Dendritic cell treated with granulocyte-macrophage colony-stimulating factor and Interleukin-4, amounts not matched to agents 40 ng/mL and 50 ng/mL, for 4 days (primary cell): ENCODE measurements around the gene GPR132.

Experiments
- H3K27ac Mint-ChIP-seq: one replicate; pipeline ENCODE4 v1.8.0; 2022; ENCODE audit warnings: mild to moderate bottlenecking, mixed read lengths
- H3K27me3 Mint-ChIP-seq: one replicate; pipeline ENCODE4 v1.8.0; 2022; ENCODE audit warnings: mild to moderate bottlenecking, mixed read lengths
- H3K36me3 Mint-ChIP-seq: one replicate; pipeline ENCODE4 v1.8.0; 2022; ENCODE audit warnings: low read depth, mixed read lengths
- H3K4me1 Mint-ChIP-seq: one replicate; pipeline ENCODE4 v1.8.0; 2022; ENCODE audit warnings: low read depth, mixed read lengths
- H3K4me3 Mint-ChIP-seq: one replicate; pipeline ENCODE4 v1.8.0; 2022; ENCODE audit warnings: mild to moderate bottlenecking, moderate library complexity, mixed read lengths
- H3K9me3 Mint-ChIP-seq: one replicate; pipeline ENCODE4 v1.8.0; 2022; ENCODE audit warnings: mixed read lengths
- intact Hi-C: fragments of 100-400 bp; cut with micrococcal nuclease; formaldehyde crosslinking; loops from one replicate; pipeline ENCODE4 v1.15.0; 2022

Gene GPR132

GRCh38 chr14:105095236-105095805, 30.1 kb upstream of the GPR132 start:
- intact Hi-C loops = no loop called here
- Mint-ChIP-seq H3K27me3 (peaks cover 69% of the 10 kb centered on the region), H3K4me3 (no peak overlapping the region), H3K9me3 (peaks cover 10% of the 10 kb centered on the region), H3K36me3 (no peaks in the 10 kb centered on the region), H3K27ac (no peak overlapping the region), H3K4me1 (peaks cover 26% of the 10 kb centered on the region)

GRCh38 chr14:105094193-105094907, 29.1 kb upstream of the GPR132 start:
- H3K27ac Mint-ChIP-seq = no peak overlapping the region

GRCh38 chr14:105093431-105094192, 28.4 kb upstream of the GPR132 start:
- Mint-ChIP-seq H3K36me3 (no peaks in the 10 kb centered on the region), H3K9me3 (no peaks in the 10 kb centered on the region), H3K27me3 (peaks cover 78% of the 10 kb centered on the region), H3K4me1 (peaks cover 23% of the 10 kb centered on the region), H3K4me3 (peak overlapping the region; percentile 66), H3K27ac (no peak overlapping the region)
- intact Hi-C loops = loop anchor here (5.0 kb wide), 1 partner anchor 434 kb away; the partner anchor contains the start of gene TMEM121

More at GRCh38 chr14:105094193-105094907, 29.1 kb upstream of the GPR132 start:
- peaks cover 28% of the 10 kb centered on the region for H3K4me1 Mint-ChIP-seq
- H3K27me3 Mint-ChIP-seq = peaks cover 71% of the 10 kb centered on the region
- no peaks in the 10 kb centered on the region for H3K36me3 Mint-ChIP-seq
- peak overlapping the region; percentile 66 for H3K4me3 Mint-ChIP-seq
- intact Hi-C loops = loop anchor here (5.0 kb wide), 1 partner anchor 433 kb away; the partner anchor contains the start of gene TMEM121
- H3K9me3 Mint-ChIP-seq = peaks cover 3% of the 10 kb centered on the region

GRCh38 chr14:105093038-105093430, 27.8 kb upstream of the GPR132 start:
- peak overlapping the region; percentile 72 for H3K4me3 Mint-ChIP-seq
- intact Hi-C loops = loop anchor here (5.0 kb wide), 1 partner anchor 434 kb away; the partner anchor contains the start of gene TMEM121
- H3K36me3 Mint-ChIP-seq = no peaks in the 10 kb centered on the region
- peaks cover 23% of the 10 kb centered on the region for H3K4me1 Mint-ChIP-seq
- H3K27me3 Mint-ChIP-seq = peaks cover 83% of the 10 kb centered on the region
- H3K9me3 Mint-ChIP-seq = no peaks in the 10 kb centered on the region
- no peak overlapping the region for H3K27ac Mint-ChIP-seq

GRCh38 chr14:105092171-105093037, 27.2 kb upstream of the GPR132 start:
- H3K27ac Mint-ChIP-seq = no peak overlapping the region
- H3K9me3 Mint-ChIP-seq = no peaks in the 10 kb centered on the region
- H3K36me3 Mint-ChIP-seq = no peaks in the 10 kb centered on the region
- H3K4me3 Mint-ChIP-seq = peak overlapping the region; percentile 72
- H3K4me1 Mint-ChIP-seq = peaks cover 23% of the 10 kb centered on the region
- intact Hi-C loops = loop anchor here (5.0 kb wide), 1 partner anchor 435 kb away; the partner anchor contains the start of gene TMEM121
- peaks cover 84% of the 10 kb centered on the region for H3K27me3 Mint-ChIP-seq

GRCh38 chr14:105091517-105092170, 26.4 kb upstream of the GPR132 start:
- Mint-ChIP-seq H3K4me1 (peaks cover 29% of the 10 kb centered on the region), H3K4me3 (no peak overlapping the region), H3K36me3 (no peaks in the 10 kb centered on the region), H3K27me3 (peaks cover 86% of the 10 kb centered on the region), H3K27ac (no peak overlapping the region), H3K9me3 (no peaks in the 10 kb centered on the region)
- intact Hi-C loops = loop anchor here (5.0 kb wide), 1 partner anchor 436 kb away; the partner anchor contains the start of gene TMEM121

- Mint-ChIP-seq H3K4me1 (peaks cover 35% of the 10 kb centered on the region), H3K4me3 (no peak overlapping the region), H3K36me3 (no peaks in the 10 kb centered on the region), H3K9me3 (no peaks in the 10 kb centered on the region), H3K27me3 (peaks cover 84% of the 10 kb centered on the region), H3K27ac (no peak overlapping the region)
- intact Hi-C loops = loop anchor here (5.0 kb wide), 1 partner anchor 436 kb away; the partner anchor contains the start of gene TMEM121
Measured at GRCh38 chr14:105091054-105091516, 25.9 kb upstream of the GPR132 start.

GRCh38 chr14:105090493-105091053, 25.3 kb upstream of the GPR132 start:
- Mint-ChIP-seq H3K27me3 (peaks cover 81% of the 10 kb centered on the region), H3K9me3 (no peaks in the 10 kb centered on the region), H3K36me3 (no peaks in the 10 kb centered on the region), H3K4me3 (no peak overlapping the region), H3K27ac (no peak overlapping the region), H3K4me1 (peaks cover 40% of the 10 kb centered on the region)
- intact Hi-C loops = loop anchor here (1.0 to 5.0 kb wide), 2 partner anchors 262 to 437 kb away; partner anchors contain the start of gene TMEM121

GRCh38 chr14:105089746-105090492, 24.7 kb upstream of the GPR132 start:
- Mint-ChIP-seq H3K9me3 (no peaks in the 10 kb centered on the region), H3K4me3 (no peak overlapping the region), H3K27me3 (peaks cover 78% of the 10 kb centered on the region), H3K4me1 (peaks cover 40% of the 10 kb centered on the region), H3K27ac (no peak overlapping the region), H3K36me3 (no peaks in the 10 kb centered on the region)
- intact Hi-C loops = loop anchor here (1.0 to 5.0 kb wide), 4 partner anchors 43 to 437 kb away; partner anchors contain the start of genes AHNAK2 and TMEM121

- Mint-ChIP-seq H3K27me3 (peaks cover 72% of the 10 kb centered on the region), H3K36me3 (no peaks in the 10 kb centered on the region), H3K9me3 (no peaks in the 10 kb centered on the region), H3K4me1 (peaks cover 36% of the 10 kb centered on the region), H3K27ac (no peak overlapping the region), H3K4me3 (no peak overlapping the region)
- intact Hi-C loops = loop anchor here (5.0 kb wide), 2 partner anchors 42 to 112 kb away; partner anchors contain the start of gene AHNAK2
Measured at GRCh38 chr14:105088812-105089745, 23.8 kb upstream of the GPR132 start.
